ENCODE results near the gene CAMKMT. TPM values are rescaled to one million over a fixed set of nuclear protein-coding genes. Genes with fewer than 3 reads are reported as not detected.

CAMKMT gene
- total and polyA plus RNA-seq, 10 donors = 4.1 to 26.1 (median 11.0) TPM

- Histone ChIP-seq H3K4me3 (no peak overlapping the region), H3K36me3 (no peaks in the 10 kb centered on the region), H3K27me3 (replicated peaks in 1 of 7) (peaks cover 0 to 22% (median 9%) of the 10 kb centered on the region in 7 donors), H3K9me3 (no peaks in the 10 kb centered on the region), H3K27ac (no peak overlapping the region), H3K4me1 (peaks cover 0 to 3% (median 0%) of the 10 kb centered on the region in 6 donors)
- TF ChIP-seq POLR2AphosphoS5 (IDR thresholded peaks at IDR 0.05) = no peak
- no peak for TF ChIP-seq CTCF (IDR thresholded peaks at IDR 0.05 in 8 of 11, conservative IDR thresholded peaks at IDR 0.05 in 3 of 11)
- no peak for TF ChIP-seq POLR2A (IDR thresholded peaks at IDR 0.05)
- no peak for DNase-seq
- intact Hi-C loops (cut with DNase I; ENCODE audit: low total_unique reads) = no loop called here
- 92 to 97% (median 95%) methylated on average over 5 of the region's 5 CpGs for WGBS, 5 donors
Observed at GRCh38 chr2:44766220-44766619, 404.5 kb downstream of the CAMKMT start.

- H3K4me3 ChIP-seq = no peak overlapping the region
- WGBS, 5 donors = 93 to 100% (median 97%) methylated on average over 1 of the region's 1 CpG
- TF ChIP-seq CTCF (IDR thresholded peaks at IDR 0.05 in 8 of 11, conservative IDR thresholded peaks at IDR 0.05 in 3 of 11) (no peak), POLR2AphosphoS5 (IDR thresholded peaks at IDR 0.05) (no peak), POLR2A (IDR thresholded peaks at IDR 0.05) (no peak)
- H3K4me1 ChIP-seq = peaks cover 0 to 3% (median 0%) of the 10 kb centered on the region in 6 donors
- DNase-seq = no peak
- intact Hi-C loops (cut with DNase I; ENCODE audit: low total_unique reads) = no loop called here
- H3K36me3 ChIP-seq = no peaks in the 10 kb centered on the region
- peaks cover 0 to 22% (median 9%) of the 10 kb centered on the region in 7 donors for H3K27me3 ChIP-seq (replicated peaks in 1 of 7)
- no peak overlapping the region for H3K27ac ChIP-seq
- H3K9me3 ChIP-seq = no peaks in the 10 kb centered on the region
Observed at GRCh38 chr2:44766777-44767176, 405.0 kb downstream of the CAMKMT start.

GRCh38 chr2:44767691-44768090, 405.9 kb downstream of the CAMKMT start:
- no peaks in the 10 kb centered on the region for H3K9me3 ChIP-seq
- WGBS, 5 donors = 85 to 92% (median 89%) methylated on average over 8 of the region's 8 CpGs
- peaks cover 0 to 3% (median 0%) of the 10 kb centered on the region in 6 donors for H3K4me1 ChIP-seq
- DNase-seq = no peak
- no peak overlapping the region for H3K27ac ChIP-seq
- H3K27me3 ChIP-seq (replicated peaks in 1 of 7) = peaks cover 0 to 22% (median 9%) of the 10 kb centered on the region in 7 donors
- no peaks in the 10 kb centered on the region for H3K36me3 ChIP-seq
- TF ChIP-seq CTCF (IDR thresholded peaks at IDR 0.05 in 8 of 11, conservative IDR thresholded peaks at IDR 0.05 in 3 of 11) = no peak
- no peak for TF ChIP-seq POLR2AphosphoS5 (IDR thresholded peaks at IDR 0.05)
- TF ChIP-seq POLR2A (IDR thresholded peaks at IDR 0.05) = no peak
- intact Hi-C loops (cut with DNase I; ENCODE audit: low total_unique reads) = no loop called here
- H3K4me3 ChIP-seq = no peak overlapping the region

GRCh38 chr2:44768438-44769236, 406.9 kb downstream of the CAMKMT start:
- peak overlapping the region in 1 of 8 donors; percentile 32 for H3K4me3 ChIP-seq
- intact Hi-C loops (cut with DNase I; ENCODE audit: low total_unique reads) = no loop called here

More at GRCh38 chr2:44768438-44769236, 406.9 kb downstream of the CAMKMT start:
- Histone ChIP-seq H3K27ac (no peak overlapping the region), H3K4me1 (peaks cover 0 to 3% (median 0%) of the 10 kb centered on the region in 6 donors), H3K9me3 (no peaks in the 10 kb centered on the region), H3K27me3 (replicated peaks in 1 of 7) (peaks cover 0 to 22% (median 9%) of the 10 kb centered on the region in 7 donors), H3K36me3 (no peaks in the 10 kb centered on the region)
- peak; percentile 68 for DNase-seq
- WGBS, 5 donors = 20 to 35% (median 30%) methylated on average over 24 to 42 of the region's 42 CpGs
- TF ChIP-seq POLR2AphosphoS5 (IDR thresholded peaks at IDR 0.05) (no peak), CTCF (IDR thresholded peaks at IDR 0.05 in 8 of 11, conservative IDR thresholded peaks at IDR 0.05 in 3 of 11) (no peak), POLR2A (IDR thresholded peaks at IDR 0.05) (no peak)

Data from spleen (tissue), 11 donors.